Pulmonary artery endothelial cell (primary cell): ENCODE data around the gene CDC23. TPM values are rescaled to one million over a fixed set of nuclear protein-coding genes. Genes with fewer than 3 reads are reported as not detected.
"Not testable (repeated sequence)": the region's sequence is repeated elsewhere in the genome, so short reads cannot be mapped to it uniquely, and the experiment has no call there.

Source experiments
- DNase-seq: peaks from one replicate; pipeline ENCODE4 v3.0.0-alpha.2; 2011; ENCODE audit warnings: low read depth, low spot score
- total RNA-seq: library from RNA; depleted of rRNA; stranded (reverse); fragments of >200 nt; gene quantifications from 2 replicates; pipeline ENCODE4 v1.2.3, GENCODE V29; 2014

CDC23 gene
- total RNA-seq, 1 donor from 2014 or later, result 32.9 TPM

DNA sequence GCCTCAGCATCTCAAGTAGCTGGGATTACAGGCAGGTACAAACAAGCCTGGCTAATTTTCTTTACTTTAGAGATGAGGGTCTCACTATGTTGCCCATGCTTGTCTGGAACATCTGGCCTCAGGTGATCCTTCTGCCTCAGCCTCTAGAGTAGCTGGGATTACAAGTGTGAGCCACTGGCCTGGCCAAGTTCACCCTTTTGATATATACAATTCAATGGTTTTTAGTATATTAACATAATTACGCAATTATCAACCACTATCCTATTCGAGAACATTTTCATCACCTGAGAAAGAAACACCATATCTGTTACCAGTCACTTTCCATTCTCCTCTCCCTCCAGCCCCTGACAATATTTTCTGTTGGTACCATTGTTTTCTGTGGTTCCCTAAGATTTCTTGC lies 3.7 kb upstream of the CDC23 start:
- DNase-seq, result no peak

DNA sequence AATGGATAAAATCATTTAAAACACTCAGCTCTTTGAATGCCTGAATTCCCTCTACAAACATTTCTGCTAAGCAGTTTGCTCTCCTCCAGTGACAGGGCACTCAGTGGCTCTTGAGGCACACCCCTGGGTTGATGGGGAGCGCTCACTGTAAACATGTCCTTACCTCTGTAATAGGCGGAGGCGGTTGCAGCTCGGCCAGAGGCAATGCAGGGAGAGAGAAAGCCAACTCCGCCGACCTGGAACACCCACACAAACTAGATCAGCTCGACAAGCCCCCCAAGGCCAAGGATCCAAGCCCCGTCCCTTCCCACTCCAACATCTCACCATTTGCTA lies 329 bp downstream of the CDC23 start:
- DNase-seq, result no peak

DNA sequence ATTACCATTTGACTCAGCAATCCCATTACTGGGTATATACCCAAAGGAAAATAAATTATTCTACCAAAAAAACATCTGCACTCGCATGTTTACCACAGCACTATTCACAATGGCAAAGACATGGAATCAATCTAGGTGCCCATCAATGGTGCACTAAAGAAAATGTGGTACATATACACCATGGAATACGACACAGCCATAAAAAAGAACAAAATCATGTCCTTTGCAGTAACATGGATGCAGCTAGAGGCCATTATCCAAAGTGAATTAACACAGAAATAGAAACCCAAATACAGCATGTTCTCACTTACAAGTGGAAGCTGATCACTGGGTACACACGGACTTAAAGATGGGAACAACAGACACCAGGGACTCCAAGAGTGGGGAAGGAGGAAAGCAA lies 2.1 kb downstream of the CDC23 start:
- DNase-seq, result no peak

DNA sequence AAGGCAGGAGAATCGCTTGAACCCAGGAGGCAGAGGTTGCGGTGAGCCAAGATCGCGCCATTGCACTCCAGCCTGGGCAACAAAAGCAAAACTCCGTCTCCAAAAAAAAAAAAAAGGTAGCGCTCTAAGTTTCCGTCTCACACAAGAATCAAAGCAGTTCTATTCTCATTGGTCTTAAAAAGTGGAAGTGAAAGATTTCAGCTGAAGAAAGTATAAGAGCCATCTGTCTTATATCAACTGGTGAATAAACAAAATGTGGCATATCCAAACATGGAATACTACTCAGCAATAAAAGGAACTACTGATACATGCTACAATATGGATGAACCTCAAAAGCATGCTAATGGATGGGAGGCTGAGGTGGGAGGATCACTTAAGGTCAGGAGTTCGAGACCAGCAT lies 19.3 kb downstream of the CDC23 start:
- DNase-seq, result not testable (repeated sequence)

- DNase-seq, result no peak
Observed at GRCh38 chr5:138192826-138193225, 20.3 kb downstream of the CDC23 start.

GRCh38 chr5:138188626-138189025 lies 24.5 kb downstream of the CDC23 start:
- DNase-seq, result no peak

GRCh38 chr5:138186002-138186447 lies 27.1 kb downstream of the CDC23 start:
- no peak for DNase-seq

GRCh38 chr5:138182808-138183207 lies 30.3 kb downstream of the CDC23 start:
- no peak for DNase-seq

GRCh38 chr5:138180841-138181240 lies 32.3 kb downstream of the CDC23 start:
- DNase-seq, result no peak

DNA sequence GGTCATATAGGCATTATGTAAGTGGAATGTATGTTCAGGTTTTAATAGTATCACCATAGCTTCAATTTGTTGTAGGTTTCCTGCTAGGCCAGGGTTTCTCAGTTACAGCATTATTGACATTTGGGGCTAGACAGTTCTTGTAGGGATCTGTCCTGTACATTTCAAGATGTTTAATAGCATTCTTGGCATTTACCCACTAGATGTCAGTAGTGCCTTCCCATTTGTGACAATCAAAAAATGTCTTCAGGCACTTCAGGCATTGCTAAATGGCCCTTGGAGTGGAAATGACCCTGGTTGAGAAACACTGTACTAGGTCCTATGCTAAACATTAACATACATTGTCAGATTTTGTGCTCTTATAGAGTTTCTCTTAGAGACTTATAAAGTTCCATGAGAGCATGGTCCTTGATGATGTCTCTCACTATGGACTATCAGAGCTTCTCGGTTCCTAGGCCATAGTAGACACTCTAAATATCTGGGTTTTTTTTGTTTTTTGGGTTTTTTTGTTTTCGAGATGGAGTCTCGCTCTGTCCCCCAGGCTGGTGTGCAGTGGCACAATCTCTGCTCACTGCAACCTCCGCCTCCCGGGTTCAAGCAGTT lies 32.8 kb downstream of the CDC23 start:
- no peak for DNase-seq

DNA sequence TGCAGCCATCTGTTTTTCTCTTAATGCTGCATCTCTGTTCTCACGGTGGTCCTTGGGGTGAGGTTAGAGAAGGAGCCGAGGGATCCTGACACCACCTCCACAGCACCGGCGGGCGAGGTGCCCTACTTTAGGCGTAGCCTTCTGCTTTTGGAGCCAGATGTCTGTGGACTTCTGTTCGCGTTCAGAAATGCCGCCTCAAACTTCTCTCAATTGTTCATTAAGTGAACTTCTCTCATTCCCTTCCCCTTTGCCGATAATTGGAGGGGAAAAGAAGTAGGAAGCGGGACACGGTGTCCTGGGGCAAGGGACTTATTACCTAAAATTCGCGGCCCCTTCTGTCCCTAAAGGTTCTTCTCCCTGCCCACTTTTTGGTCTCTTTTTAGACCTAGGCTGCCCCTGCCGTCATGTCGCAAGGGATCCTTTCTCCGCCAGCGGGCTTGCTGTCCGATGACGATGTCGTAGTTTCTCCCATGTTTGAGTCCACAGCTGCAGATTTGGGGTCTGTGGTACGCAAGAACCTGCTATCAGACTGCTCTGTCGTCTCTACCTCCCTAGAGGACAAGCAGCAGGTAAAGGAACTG lies 33.8 kb downstream of the CDC23 start:
- no peak for DNase-seq

GRCh38 chr5:138178516-138179276 lies 34.4 kb downstream of the CDC23 start, which contains the start of the genes BRD8 and KIF20A:
TSS of gene BRD8 (minus strand) at chr5:138178630. CDS start at chr5:138178614, 16 bp downstream.
TSS of gene KIF20A (plus strand) at chr5:138179112. CDS start at chr5:138179681, 569 bp downstream.
- peak; percentile 90 for DNase-seq

- no peak for DNase-seq
Observed at GRCh38 chr5:138177941-138178515, 35.1 kb downstream of the CDC23 start.

DNA sequence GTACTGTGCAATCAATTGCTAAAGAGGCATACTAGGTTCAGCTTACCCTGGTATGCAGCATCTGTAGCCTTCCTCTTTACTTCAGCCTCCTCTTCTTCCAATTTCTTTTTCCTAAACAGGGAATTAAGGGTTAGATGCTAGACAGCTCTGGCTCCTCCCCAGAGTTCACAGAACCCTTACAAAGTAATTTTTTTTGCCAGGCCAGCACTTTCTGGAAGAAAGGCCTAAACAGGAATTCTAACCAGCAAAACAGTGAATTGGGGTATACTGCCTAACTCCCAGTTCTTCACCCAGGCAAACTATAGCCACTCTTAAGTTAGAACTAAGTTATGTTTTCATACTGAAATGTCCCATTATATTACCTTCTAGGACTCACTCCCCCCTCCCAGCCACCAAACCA lies 42.8 kb downstream of the CDC23 start:
- no peak for DNase-seq

GRCh38 chr5:138169124-138169523 lies 44.0 kb downstream of the CDC23 start:
- no peak for DNase-seq

- DNase-seq, result no peak
Observed at GRCh38 chr5:138163721-138164120, 49.4 kb downstream of the CDC23 start.

GRCh38 chr5:138160706-138161105 lies 52.4 kb downstream of the CDC23 start:
- no peak for DNase-seq

DNA sequence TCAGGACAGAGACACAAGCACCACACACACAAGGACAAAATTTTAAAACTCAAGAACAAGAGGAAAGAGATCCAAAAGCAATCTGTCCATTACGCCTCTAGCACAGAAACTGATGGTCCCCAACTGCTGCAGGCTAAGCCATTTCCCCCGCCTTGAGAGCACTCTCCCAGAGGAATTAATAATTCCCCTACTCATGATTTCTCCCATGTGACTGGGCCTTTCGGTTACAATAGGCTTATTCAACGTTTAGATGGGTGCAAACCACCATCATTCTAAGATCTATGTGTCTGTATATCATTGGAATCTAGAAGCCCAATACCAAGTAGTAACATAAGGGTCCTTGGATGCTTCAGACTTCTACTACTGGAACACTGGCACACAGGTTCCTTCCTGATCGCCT lies 53.5 kb downstream of the CDC23 start:
- DNase-seq, result no peak

DNA sequence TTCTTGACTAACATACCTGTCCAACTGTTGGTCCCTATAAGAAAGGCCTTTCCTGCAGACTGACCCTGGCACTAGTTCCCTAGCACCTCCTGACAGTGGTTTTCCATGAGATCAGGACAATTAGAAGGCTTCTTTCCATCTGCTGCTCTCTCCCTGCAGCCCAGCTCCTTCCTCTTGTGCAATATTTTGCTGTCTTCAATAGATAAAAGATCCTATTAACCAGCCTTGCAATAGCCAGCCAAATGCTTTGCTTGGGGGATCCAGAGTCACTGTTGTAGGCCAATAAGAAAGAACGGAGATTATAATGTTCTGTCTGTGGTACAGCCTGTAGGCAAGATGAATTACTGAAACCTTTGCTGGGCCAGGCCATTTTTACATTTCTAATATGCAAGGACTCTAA lies 55.5 kb downstream of the CDC23 start:
- DNase-seq, result no peak

- not testable (repeated sequence) for DNase-seq
Observed at GRCh38 chr5:138155977-138156376, 57.1 kb downstream of the CDC23 start.

GRCh38 chr5:138149530-138149929 lies 63.6 kb downstream of the CDC23 start:
- no peak for DNase-seq

- DNase-seq, result peak; percentile 47
Observed at GRCh38 chr5:138148811-138149210, 64.3 kb downstream of the CDC23 start.
